ENCODE results near the gene SHROOM3.

SHROOM3 gene

GRCh38 chr4:76821641-76822040 is 386.6 kb downstream of the SHROOM3 start:
- DNase-seq: no peak
- no peak for TF ChIP-seq GATA1 (IDR thresholded peaks at IDR 0.05; ENCODE audit: low read depth, low read length)
- TF ChIP-seq POLR2A (IDR thresholded peaks at IDR 0.05; ENCODE audit: low read length): no peak

- TF ChIP-seq GATA1 (IDR thresholded peaks at IDR 0.05; ENCODE audit: low read depth, low read length) (no peak), POLR2A (IDR thresholded peaks at IDR 0.05; ENCODE audit: low read length) (no peak)
Observed at GRCh38 chr4:76822303-76822702, 387.3 kb downstream of the SHROOM3 start.

GRCh38 chr4:76823495-76823894 is 388.5 kb downstream of the SHROOM3 start:
- no peak for TF ChIP-seq POLR2A (IDR thresholded peaks at IDR 0.05; ENCODE audit: low read length)
- no peak for TF ChIP-seq GATA1 (IDR thresholded peaks at IDR 0.05; ENCODE audit: low read depth, low read length)
- no peak for DNase-seq

More at GRCh38 chr4:76822303-76822702, 387.3 kb downstream of the SHROOM3 start:
- no peak for DNase-seq

GRCh38 chr4:76830612-76830963 is 395.6 kb downstream of the SHROOM3 start:
- no peak for DNase-seq
- TF ChIP-seq POLR2A (IDR thresholded peaks at IDR 0.05; ENCODE audit: low read length) (no peak), GATA1 (IDR thresholded peaks at IDR 0.05; ENCODE audit: low read depth, low read length) (no peak)

DNA sequence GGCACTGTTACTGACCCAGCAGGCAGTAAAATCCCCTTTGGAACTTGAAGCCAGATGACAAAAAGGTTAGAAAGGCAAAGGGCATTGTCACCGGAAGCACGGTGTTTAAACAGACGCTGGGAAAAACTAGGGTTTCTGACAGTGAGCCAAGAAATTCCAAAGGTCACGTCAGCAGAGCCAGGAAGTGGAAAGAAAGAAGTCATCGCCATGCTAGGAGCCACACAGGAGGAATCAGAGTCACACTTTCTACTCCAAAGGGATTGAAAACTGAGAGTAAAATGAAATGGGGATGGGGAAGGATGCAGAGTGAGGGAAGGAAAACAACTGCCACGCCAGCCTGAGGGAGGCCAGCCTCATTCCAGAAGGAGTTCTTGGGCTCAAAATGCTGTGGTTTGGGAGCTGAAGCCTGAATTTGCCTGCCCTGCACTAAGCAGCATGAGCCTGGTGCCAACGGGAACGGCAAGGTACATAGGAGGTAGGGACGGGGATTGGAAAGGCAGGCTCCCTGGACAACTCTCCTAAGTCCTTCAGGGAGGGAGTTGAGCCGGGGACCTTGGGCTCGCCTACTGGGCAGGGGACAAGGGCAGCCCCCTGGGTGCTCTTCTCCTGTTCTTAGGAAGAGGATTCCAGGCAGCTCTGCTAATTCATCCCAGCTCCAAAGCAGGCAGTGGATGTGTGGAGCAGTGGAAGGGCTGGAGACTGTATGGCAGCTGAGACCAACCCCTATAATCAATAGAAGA is 396.1 kb downstream of the SHROOM3 start:
- TF ChIP-seq POLR2A (IDR thresholded peaks at IDR 0.05; ENCODE audit: low read length): no peak
- TF ChIP-seq GATA1 (IDR thresholded peaks at IDR 0.05; ENCODE audit: low read depth, low read length): no peak
- DNase-seq: no peak

GRCh38 chr4:76831711-76832373 is 396.8 kb downstream of the SHROOM3 start:
- no peak for TF ChIP-seq GATA1 (IDR thresholded peaks at IDR 0.05; ENCODE audit: low read depth, low read length)
- TF ChIP-seq POLR2A (IDR thresholded peaks at IDR 0.05; ENCODE audit: low read length): no peak
- no peak for DNase-seq

All from erythroblast (primary cell).